Retinal pigment epithelial cell (primary cell): ENCODE data around the gene PTPN14.

Source experiments
- DNase-seq: peaks from one replicate; pipeline ENCODE4 v3.0.0-alpha.2; 2010; ENCODE audit warnings: low read depth
- H3K4me3 ChIP-seq: 2 replicates; pipeline ENCODE4 v1.5.1; 2011; ENCODE audit warnings: mild to moderate bottlenecking, low read length, control low read depth, moderate library complexity
- TF ChIP-seq, protein P1 (sequence below): conservative IDR thresholded peaks from 2 replicates; pipeline ENCODE4 v1.5.1; 2011; ENCODE audit warnings: low read depth, low read length, control low read depth, inconsistent platforms

Gene PTPN14

DNA sequence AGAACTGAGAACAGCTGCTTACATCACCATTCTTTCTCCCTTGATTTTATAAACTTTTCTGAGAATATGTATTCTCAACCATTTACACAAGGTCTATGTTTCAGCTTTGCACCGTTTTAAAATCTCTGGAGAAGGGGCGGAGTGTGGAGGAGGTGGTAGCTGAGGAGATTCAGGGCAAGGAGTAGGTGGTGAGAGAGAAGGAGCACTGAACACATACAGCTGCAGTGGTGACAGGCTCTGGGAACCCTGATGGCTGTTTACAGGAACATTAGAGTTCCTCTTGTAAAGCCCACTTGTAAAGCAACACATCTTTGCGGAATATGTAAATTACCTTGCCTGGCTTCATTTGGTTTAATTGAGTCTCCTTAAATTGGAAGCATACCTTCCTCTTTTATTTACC lies 180.8 kb downstream of the PTPN14 start:
- DNase-seq, result no peak
- TF ChIP-seq, protein P1, sequence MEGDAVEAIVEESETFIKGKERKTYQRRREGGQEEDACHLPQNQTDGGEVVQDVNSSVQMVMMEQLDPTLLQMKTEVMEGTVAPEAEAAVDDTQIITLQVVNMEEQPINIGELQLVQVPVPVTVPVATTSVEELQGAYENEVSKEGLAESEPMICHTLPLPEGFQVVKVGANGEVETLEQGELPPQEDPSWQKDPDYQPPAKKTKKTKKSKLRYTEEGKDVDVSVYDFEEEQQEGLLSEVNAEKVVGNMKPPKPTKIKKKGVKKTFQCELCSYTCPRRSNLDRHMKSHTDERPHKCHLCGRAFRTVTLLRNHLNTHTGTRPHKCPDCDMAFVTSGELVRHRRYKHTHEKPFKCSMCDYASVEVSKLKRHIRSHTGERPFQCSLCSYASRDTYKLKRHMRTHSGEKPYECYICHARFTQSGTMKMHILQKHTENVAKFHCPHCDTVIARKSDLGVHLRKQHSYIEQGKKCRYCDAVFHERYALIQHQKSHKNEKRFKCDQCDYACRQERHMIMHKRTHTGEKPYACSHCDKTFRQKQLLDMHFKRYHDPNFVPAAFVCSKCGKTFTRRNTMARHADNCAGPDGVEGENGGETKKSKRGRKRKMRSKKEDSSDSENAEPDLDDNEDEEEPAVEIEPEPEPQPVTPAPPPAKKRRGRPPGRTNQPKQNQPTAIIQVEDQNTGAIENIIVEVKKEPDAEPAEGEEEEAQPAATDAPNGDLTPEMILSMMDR, result no peak
- no peak overlapping the region for H3K4me3 ChIP-seq

DNA sequence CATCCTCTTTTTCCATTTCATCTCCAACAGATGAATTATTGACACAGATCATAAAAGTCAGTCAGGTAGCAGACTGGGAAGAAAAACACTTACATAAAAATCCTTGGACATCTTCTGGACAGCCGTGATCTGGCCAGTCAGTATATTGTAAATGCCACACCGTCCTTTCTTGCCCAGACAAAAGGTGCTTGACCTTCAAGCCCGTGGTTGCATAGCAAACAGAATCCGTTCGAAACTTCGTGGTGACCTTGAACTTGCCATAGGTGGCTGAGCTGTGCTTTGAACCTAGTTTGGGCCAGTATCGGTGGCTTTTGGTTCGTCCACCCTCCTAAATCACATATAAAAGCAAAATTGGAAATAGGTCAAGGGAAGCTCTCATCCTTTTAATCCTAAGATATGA lies 182.0 kb downstream of the PTPN14 start:
- no peak overlapping the region for H3K4me3 ChIP-seq
- no peak for DNase-seq
- TF ChIP-seq, protein P1, result no peak

DNA sequence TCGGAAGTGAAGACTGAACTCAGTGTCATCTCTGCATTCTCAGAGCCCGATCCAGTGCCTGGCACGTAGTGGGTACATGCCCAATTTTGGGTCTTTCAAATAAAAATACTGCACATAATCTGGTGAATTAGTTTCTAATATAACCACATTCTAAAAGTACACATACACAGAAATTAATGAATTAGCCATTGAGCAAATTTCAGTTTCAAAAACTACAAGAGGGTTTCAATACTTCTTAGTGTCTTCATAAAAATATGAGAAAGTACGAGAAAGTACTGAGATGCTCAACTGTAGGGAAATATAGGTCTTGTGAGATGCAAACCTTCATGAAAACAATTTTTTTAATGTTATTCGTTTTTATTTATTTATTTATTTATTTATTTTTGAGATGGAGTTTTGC lies 183.6 kb downstream of the PTPN14 start:
- no peak for DNase-seq
- TF ChIP-seq, protein P1, result no peak
- no peak overlapping the region for H3K4me3 ChIP-seq

DNA sequence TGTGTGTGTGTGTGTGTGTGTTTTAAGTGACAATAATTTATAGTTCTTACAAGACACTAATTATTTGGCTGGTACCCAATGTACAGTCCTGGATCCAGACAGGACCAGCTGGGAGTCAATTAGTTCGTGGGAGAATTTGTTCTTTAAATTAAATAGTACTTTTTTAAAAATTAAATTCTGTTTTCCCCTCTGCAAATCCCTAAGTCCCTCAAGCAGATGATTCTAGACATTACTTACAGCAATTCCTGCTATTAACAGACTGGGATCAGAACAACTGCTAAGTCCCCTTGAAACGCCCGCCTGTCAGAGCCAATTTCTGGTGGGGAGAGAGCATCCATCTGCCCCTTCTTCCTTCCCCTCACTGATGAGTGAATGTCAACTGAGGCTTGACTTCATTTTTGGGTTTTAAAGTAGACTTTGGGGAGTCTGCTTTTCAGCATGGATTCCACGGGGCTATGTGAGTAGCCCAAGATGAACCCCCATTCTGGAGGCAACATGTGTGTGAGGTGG lies 186.6 kb downstream of the PTPN14 start:
- TF ChIP-seq, protein P1, result no peak
- no peak for DNase-seq

DNA sequence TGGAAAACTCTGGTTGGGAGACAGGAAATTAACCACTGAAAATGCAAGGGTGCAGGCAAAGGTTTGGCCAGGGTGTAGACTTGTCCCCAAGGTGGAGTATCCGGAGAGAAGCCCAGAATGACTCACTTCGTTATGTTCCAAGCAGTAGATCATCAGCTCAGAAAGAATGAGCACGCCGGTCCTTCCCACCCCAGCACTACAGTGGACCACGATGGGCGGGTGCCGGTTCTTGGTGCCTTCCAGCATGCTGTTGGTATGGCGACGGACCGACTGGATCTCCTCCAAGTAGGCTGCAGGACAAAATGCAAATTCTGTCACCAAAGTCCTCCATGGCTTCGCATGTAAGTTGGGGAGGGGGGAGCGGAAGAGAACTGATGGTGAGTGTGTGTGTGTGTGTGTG lies 187.0 kb downstream of the PTPN14 start:
- TF ChIP-seq, protein P1, result no peak
- no peak for DNase-seq
- H3K4me3 ChIP-seq, result no peak overlapping the region

More for the DNA sequence above, 186.6 kb downstream of the PTPN14 start:
- H3K4me3 ChIP-seq, result no peak overlapping the region

DNA sequence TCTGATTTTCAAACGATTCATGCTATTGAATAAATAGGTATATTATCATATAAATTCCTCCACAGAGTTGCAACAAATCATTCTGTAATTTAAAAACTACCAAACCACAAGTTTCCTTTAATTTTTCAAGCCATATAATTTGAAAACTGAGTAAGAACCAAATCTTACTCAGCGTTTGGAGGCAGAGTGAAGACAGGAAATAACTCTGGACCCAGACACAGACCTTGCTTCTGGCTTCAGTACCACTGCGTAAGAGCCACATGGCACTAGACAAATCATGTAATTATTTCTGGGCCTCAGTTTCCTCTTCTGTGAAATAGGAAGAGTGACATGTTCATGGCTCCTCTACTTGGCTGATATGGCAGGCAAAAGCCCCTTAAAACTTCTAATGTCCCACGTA lies 188.0 kb downstream of the PTPN14 start:
- TF ChIP-seq, protein P1, result no peak
- DNase-seq, result no peak
- no peak overlapping the region for H3K4me3 ChIP-seq

DNA sequence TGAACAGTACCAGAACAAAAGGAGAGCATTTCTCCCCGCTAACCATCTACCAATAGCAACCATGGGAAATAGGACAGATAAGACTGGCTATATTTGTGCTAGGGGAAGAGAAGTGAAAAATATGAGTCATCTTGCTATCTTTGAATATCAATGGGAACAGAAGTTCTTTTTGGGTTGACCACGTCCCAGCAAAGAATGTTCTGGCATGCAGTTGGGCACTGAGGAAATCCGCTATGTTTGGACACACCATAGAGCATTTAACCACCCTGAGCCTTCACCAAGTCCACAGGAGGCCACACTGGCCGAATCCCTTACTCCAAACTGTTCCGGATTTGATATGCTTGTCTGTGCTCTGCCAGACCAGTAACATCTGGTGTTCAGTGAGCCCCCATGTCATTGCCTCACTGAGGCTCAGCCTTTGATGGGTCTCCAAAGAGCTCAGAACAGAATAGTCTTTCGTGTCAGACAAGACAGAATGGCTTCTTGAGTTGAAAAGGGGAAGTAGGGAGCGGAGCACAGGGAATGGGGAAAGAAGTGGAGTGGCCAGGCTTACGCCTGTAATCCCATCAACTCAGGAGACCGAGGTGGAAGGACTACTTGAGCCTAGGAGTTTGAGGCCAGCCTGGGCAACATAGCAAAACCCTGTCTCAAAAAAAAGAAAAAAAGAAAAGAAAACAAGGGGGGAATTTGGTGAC lies 189.1 kb downstream of the PTPN14 start:
- DNase-seq, result no peak
- no peak overlapping the region for H3K4me3 ChIP-seq
- TF ChIP-seq, protein P1, result no peak
